ENCODE data around the gene PPL.

Gene PPL

GRCh38 chr16:4855804-4856203 lies 81.1 kb downstream of the PPL start:
- TF ChIP-seq EZH2 (IDR thresholded peaks at IDR 0.05; ENCODE audit: borderline replicate concordance, low read length) (no peak), CTCF (IDR thresholded peaks at IDR 0.05; ENCODE audit: low read length) (no peak)
- Histone ChIP-seq H2AFZ (ENCODE audit: low read length) (no peak overlapping the region), H3K4me1 (ENCODE audit: insufficient read depth, low read length, severe bottlenecking) (peaks cover 7% of the 10 kb centered on the region), H3F3A (ENCODE audit: insufficient read depth, low read length) (no peaks in the 10 kb centered on the region), H3K27me3 (ENCODE audit: insufficient read depth, low read length) (no peaks in the 10 kb centered on the region), H4K20me1 (ENCODE audit: insufficient read depth, low read length) (no peaks in the 10 kb centered on the region), H3K36me3 (ENCODE audit: insufficient read depth, low read length) (peaks cover 81% of the 10 kb centered on the region), H3K9me3 (ENCODE audit: low read length) (no peaks in the 10 kb centered on the region), H3K27ac (ENCODE audit: low read depth, low read length, poor library complexity, severe bottlenecking) (no peak overlapping the region), H3K4me3 (ENCODE audit: low read depth, low read length, poor library complexity, severe bottlenecking) (no peak overlapping the region), H3K4me2 (ENCODE audit: low read length) (no peak overlapping the region), H3K9ac (ENCODE audit: low read length) (no peak overlapping the region), H3K79me2 (ENCODE audit: insufficient read depth, low read length) (peaks cover 19% of the 10 kb centered on the region), H3K9me2 (ENCODE audit: low read depth, low read length) (no peaks in the 10 kb centered on the region)

DNA sequence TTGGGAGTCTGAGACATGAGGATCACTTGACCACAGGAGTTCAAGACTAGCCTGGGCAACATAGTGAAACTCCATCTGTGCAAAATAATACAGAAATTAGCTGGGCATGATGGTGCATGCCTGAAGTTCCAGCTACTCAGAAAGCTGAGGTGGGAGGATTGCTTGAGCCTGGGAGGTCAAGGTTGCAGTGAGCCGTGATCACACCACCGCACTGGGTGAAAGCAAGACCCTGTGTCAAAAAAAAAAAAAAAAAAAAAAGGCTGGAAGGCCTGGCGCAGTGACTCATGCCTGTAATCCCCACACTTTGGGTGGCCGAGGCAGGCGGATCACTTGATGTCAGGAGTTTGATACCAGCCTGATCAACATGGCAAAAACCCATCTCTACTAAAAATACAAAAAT lies 81.6 kb downstream of the PPL start:
- H3K27ac ChIP-seq (ENCODE audit: low read depth, low read length, poor library complexity, severe bottlenecking), result no peak overlapping the region
- no peak overlapping the region for H3K9ac ChIP-seq (ENCODE audit: low read length)
- no peak overlapping the region for H2AFZ ChIP-seq (ENCODE audit: low read length)
- H3K4me2 ChIP-seq (ENCODE audit: low read length), result no peak overlapping the region
- no peaks in the 10 kb centered on the region for H3K27me3 ChIP-seq (ENCODE audit: insufficient read depth, low read length)
- peaks cover 80% of the 10 kb centered on the region for H3K36me3 ChIP-seq (ENCODE audit: insufficient read depth, low read length)
- no peak overlapping the region for H3K4me3 ChIP-seq (ENCODE audit: low read depth, low read length, poor library complexity, severe bottlenecking)
- no peaks in the 10 kb centered on the region for H3K9me2 ChIP-seq (ENCODE audit: low read depth, low read length)
- TF ChIP-seq EZH2 (IDR thresholded peaks at IDR 0.05; ENCODE audit: borderline replicate concordance, low read length) (no peak), CTCF (IDR thresholded peaks at IDR 0.05; ENCODE audit: low read length) (no peak)
- H3K4me1 ChIP-seq (ENCODE audit: insufficient read depth, low read length, severe bottlenecking), result peaks cover 11% of the 10 kb centered on the region
- no peaks in the 10 kb centered on the region for H3K9me3 ChIP-seq (ENCODE audit: low read length)
- H3K79me2 ChIP-seq (ENCODE audit: insufficient read depth, low read length), result peaks cover 23% of the 10 kb centered on the region
- H3F3A ChIP-seq (ENCODE audit: insufficient read depth, low read length), result no peaks in the 10 kb centered on the region
- no peaks in the 10 kb centered on the region for H4K20me1 ChIP-seq (ENCODE audit: insufficient read depth, low read length)

DNA sequence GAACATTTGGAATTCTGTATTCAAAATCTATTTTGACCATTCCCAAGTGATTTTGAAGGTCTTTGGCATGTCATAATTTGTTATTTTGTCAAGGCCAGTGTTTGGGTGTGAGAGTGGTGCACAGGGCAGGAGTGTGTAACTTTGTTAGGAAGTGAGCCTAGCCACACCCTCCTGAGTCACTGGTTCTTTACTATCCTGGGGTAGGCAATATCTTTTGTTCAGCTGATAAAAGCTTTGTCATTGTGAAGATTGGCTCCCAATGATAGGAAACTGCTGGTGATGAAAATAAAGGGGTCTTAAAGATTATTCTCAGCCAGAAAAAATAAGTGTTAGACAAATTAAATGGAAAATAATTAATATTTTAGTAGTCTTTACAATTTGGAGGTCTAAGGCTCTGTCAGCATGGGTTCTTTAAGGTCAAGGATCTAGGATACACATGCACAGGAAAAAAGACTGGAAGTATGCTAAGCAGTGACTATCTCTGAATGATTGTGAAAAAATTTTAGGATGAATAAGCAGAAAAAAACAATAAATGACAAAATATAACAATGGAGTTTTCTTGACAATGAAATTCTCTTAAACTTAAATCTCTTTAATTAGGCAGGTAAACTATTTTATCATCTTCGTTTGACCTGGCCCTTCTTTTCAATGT lies 84.6 kb downstream of the PPL start:
- Histone ChIP-seq H3K9me3 (ENCODE audit: low read length) (no peaks in the 10 kb centered on the region), H3K9me2 (ENCODE audit: low read depth, low read length) (no peaks in the 10 kb centered on the region), H3K36me3 (ENCODE audit: insufficient read depth, low read length) (peaks cover 54% of the 10 kb centered on the region), H3K4me2 (ENCODE audit: low read length) (no peak overlapping the region), H3K4me3 (ENCODE audit: low read depth, low read length, poor library complexity, severe bottlenecking) (no peak overlapping the region), H2AFZ (ENCODE audit: low read length) (no peak overlapping the region), H3K27ac (ENCODE audit: low read depth, low read length, poor library complexity, severe bottlenecking) (no peak overlapping the region), H3F3A (ENCODE audit: insufficient read depth, low read length) (no peaks in the 10 kb centered on the region), H3K9ac (ENCODE audit: low read length) (no peak overlapping the region), H3K79me2 (ENCODE audit: insufficient read depth, low read length) (peaks cover 47% of the 10 kb centered on the region), H4K20me1 (ENCODE audit: insufficient read depth, low read length) (no peaks in the 10 kb centered on the region), H3K27me3 (ENCODE audit: insufficient read depth, low read length) (no peaks in the 10 kb centered on the region), H3K4me1 (ENCODE audit: insufficient read depth, low read length, severe bottlenecking) (peaks cover 32% of the 10 kb centered on the region)
- no peak for TF ChIP-seq EZH2 (IDR thresholded peaks at IDR 0.05; ENCODE audit: borderline replicate concordance, low read length)
- TF ChIP-seq CTCF (IDR thresholded peaks at IDR 0.05; ENCODE audit: low read length), result no peak

Data from OCI-LY1 (cell line).